ENCODE measurements around the gene SHANK2.

Gene SHANK2

GRCh38 chr11:71252269-71252769 is at the start of gene SHANK2:
Gene SHANK2 (minus strand): TSS chr11:71252577. CDS start chr11:71147326, 105,251 bp downstream.
- Histone ChIP-seq H3K4me3 (ENCODE audit: low read depth in 1 of 2, low read length in 2 of 2) (no peak within 1 kb of the TSS), H3K4me2 (ENCODE audit: insufficient read depth, low read length) (no peak within 1 kb of the TSS), H2AFZ (ENCODE audit: low read depth, low read length) (no peak within 1 kb of the TSS), H3K27me3 (ENCODE audit: insufficient read depth, low read length, poor library complexity) (no peaks in the 10 kb centered on the region), H3K9ac (ENCODE audit: low read depth, low read length) (no peak within 1 kb of the TSS), H4K20me1 (ENCODE audit: insufficient read depth, low read length) (no peaks in the 10 kb centered on the region), H3K36me3 (ENCODE audit: insufficient read depth, low read length) (no peaks in the 10 kb centered on the region), H3K27ac (ENCODE audit: low read length) (no peak within 1 kb of the TSS), H3K4me1 (ENCODE audit: insufficient read depth, low read length) (no peaks in the 10 kb centered on the region), H3K79me2 (ENCODE audit: insufficient read depth, low read length) (no peaks in the 10 kb centered on the region), H3K9me3 (ENCODE audit: insufficient read depth, low read length, severe bottlenecking) (no peaks in the 10 kb centered on the region)
- DNase-seq, result no peak
- TF ChIP-seq, protein P1, sequence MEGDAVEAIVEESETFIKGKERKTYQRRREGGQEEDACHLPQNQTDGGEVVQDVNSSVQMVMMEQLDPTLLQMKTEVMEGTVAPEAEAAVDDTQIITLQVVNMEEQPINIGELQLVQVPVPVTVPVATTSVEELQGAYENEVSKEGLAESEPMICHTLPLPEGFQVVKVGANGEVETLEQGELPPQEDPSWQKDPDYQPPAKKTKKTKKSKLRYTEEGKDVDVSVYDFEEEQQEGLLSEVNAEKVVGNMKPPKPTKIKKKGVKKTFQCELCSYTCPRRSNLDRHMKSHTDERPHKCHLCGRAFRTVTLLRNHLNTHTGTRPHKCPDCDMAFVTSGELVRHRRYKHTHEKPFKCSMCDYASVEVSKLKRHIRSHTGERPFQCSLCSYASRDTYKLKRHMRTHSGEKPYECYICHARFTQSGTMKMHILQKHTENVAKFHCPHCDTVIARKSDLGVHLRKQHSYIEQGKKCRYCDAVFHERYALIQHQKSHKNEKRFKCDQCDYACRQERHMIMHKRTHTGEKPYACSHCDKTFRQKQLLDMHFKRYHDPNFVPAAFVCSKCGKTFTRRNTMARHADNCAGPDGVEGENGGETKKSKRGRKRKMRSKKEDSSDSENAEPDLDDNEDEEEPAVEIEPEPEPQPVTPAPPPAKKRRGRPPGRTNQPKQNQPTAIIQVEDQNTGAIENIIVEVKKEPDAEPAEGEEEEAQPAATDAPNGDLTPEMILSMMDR (IDR thresholded peaks at IDR 0.05; ENCODE audit: borderline replicate concordance, extremely low read depth, low read length, poor library complexity, severe bottlenecking), result no peak
- no peak for TF ChIP-seq EZH2 (IDR thresholded peaks at IDR 0.05; ENCODE audit: borderline replicate concordance, low read depth, low read length, severe bottlenecking)
- no peak for ATAC-seq (ENCODE audit: insufficient read depth, low read depth)

GRCh38 chr11:71301858-71302533 is 49.6 kb upstream of the SHANK2 start:
- no peak for ATAC-seq (ENCODE audit: insufficient read depth, low read depth)
- TF ChIP-seq EZH2 (IDR thresholded peaks at IDR 0.05; ENCODE audit: borderline replicate concordance, low read depth, low read length, severe bottlenecking), result no peak
- TF ChIP-seq, protein P1 (IDR thresholded peaks at IDR 0.05; ENCODE audit: borderline replicate concordance, extremely low read depth, low read length, poor library complexity, severe bottlenecking), result no peak
- Histone ChIP-seq H3K4me3 (ENCODE audit: low read depth in 1 of 2, low read length in 2 of 2) (no peak overlapping the region), H3K9ac (ENCODE audit: low read depth, low read length) (no peak overlapping the region), H3K27me3 (ENCODE audit: insufficient read depth, low read length, poor library complexity) (no peaks in the 10 kb centered on the region), H3K36me3 (ENCODE audit: insufficient read depth, low read length) (no peaks in the 10 kb centered on the region), H3K27ac (ENCODE audit: low read length) (no peak overlapping the region), H3K4me1 (ENCODE audit: insufficient read depth, low read length) (no peaks in the 10 kb centered on the region), H3K79me2 (ENCODE audit: insufficient read depth, low read length) (no peaks in the 10 kb centered on the region), H3K9me3 (ENCODE audit: insufficient read depth, low read length, severe bottlenecking) (no peaks in the 10 kb centered on the region), H4K20me1 (ENCODE audit: insufficient read depth, low read length) (no peaks in the 10 kb centered on the region), H2AFZ (ENCODE audit: low read depth, low read length) (no peak overlapping the region), H3K4me2 (ENCODE audit: insufficient read depth, low read length) (no peak overlapping the region)
- no peak for DNase-seq

DNA sequence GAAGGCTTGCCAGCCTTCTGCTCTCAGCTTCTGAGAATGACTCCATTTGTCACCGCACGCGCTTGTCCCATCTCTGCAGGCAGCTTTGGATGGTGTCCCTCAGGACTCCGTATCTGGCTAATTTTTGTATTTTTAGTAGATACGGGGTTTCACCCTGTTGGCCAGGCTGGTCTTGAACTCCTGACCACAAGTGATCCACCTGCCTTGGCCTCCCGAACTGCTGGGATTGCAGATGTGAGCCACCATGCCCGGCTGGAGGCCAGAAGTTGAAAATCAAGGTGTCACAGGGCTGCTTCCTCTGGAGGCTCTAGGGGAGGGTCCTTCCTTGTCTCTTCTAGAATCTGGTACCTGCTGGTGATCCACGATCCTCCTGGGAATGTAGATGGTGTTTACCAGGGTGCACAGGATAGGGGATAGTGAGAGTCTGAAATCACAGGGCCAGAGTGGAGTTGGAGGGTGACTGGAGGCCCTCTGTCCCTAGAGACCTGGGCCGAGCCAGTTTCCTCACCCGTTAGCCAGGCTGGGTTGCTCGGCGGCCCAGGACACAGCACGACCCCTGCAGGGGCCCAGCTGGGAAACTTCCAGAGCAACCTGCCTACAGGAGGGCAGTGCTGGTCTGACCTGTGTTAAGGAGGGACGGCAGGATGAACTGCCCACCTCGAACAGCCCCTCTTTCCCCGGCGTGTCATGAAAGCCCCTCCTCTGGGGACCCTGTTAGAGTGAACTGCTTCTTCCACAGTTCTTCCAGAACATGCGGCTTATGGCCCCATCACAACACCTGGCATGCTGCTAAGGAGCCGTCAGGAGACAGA is 48.9 kb upstream of the SHANK2 start:
- DNase-seq (no peak), ATAC-seq (ENCODE audit: insufficient read depth, low read depth) (no peak)
- H3K9ac ChIP-seq (ENCODE audit: low read depth, low read length), result no peak overlapping the region
- H3K27ac ChIP-seq (ENCODE audit: low read length), result no peak overlapping the region
- H3K27me3 ChIP-seq (ENCODE audit: insufficient read depth, low read length, poor library complexity), result no peaks in the 10 kb centered on the region
- TF ChIP-seq, protein P1 (IDR thresholded peaks at IDR 0.05; ENCODE audit: borderline replicate concordance, extremely low read depth, low read length, poor library complexity, severe bottlenecking), result no peak
- no peak for TF ChIP-seq EZH2 (IDR thresholded peaks at IDR 0.05; ENCODE audit: borderline replicate concordance, low read depth, low read length, severe bottlenecking)
- H3K4me3 ChIP-seq (ENCODE audit: low read depth in 1 of 2, low read length in 2 of 2), result no peak overlapping the region
- H3K9me3 ChIP-seq (ENCODE audit: insufficient read depth, low read length, severe bottlenecking), result no peaks in the 10 kb centered on the region
- no peaks in the 10 kb centered on the region for H3K36me3 ChIP-seq (ENCODE audit: insufficient read depth, low read length)
- H3K4me2 ChIP-seq (ENCODE audit: insufficient read depth, low read length), result no peak overlapping the region
- H3K4me1 ChIP-seq (ENCODE audit: insufficient read depth, low read length), result no peaks in the 10 kb centered on the region
- no peaks in the 10 kb centered on the region for H4K20me1 ChIP-seq (ENCODE audit: insufficient read depth, low read length)
- no peak overlapping the region for H2AFZ ChIP-seq (ENCODE audit: low read depth, low read length)
- H3K79me2 ChIP-seq (ENCODE audit: insufficient read depth, low read length), result no peaks in the 10 kb centered on the region

All from DND-41 (cell line).